HEK293 (cell line): ENCODE results near the gene AQR.

Source experiments
- CTCF ChIA-PET: fragments of 350-600 bp; formaldehyde crosslinking; extraction: SDS; loops from one replicate; lab custom pipeline; 2021; ENCODE audit warnings: antibody characterized with exemption; lab: Yijun Ruan, JAX
- POLR2A ChIA-PET: fragments of 300-600 bp; formaldehyde crosslinking; extraction: SDS; loops from one replicate; lab custom pipeline; 2020; ENCODE audit warnings: antibody characterized with exemption, inconsistent platforms; lab: Yijun Ruan, JAX
- H3K27ac ChIP-seq: fragments of 200-500 bp; sonication (Bioruptor generic); 2 replicates; pipeline ENCODE4 v1.5.1; 2014; ENCODE audit warnings: low read depth, low read length, control low read depth, inconsistent platforms; ENCODE audit errors: extremely low read depth
- H3K36me3 ChIP-seq, 2 experiments: fragments of 200-500 bp in 1 of 2; sonication (Bioruptor generic) in 1 of 2; 1 replicate in 1 of 2; 2 replicates in 1 of 2; pipeline ENCODE4 v1.5.1; 2014 to 2017; ENCODE audit warnings: inconsistent platforms in 2 of 2, low read length in 2 of 2; ENCODE audit not compliant: control insufficient read depth in 2 of 2, insufficient read depth in 1 of 2
- H3K4me1 ChIP-seq: fragments of 200-500 bp; sonication (Bioruptor generic); 2 replicates; pipeline ENCODE4 v1.5.1; 2014; ENCODE audit warnings: mild to moderate bottlenecking, low read length, inconsistent platforms; ENCODE audit not compliant: control insufficient read depth, insufficient read depth
- H3K4me3 ChIP-seq: 2 replicates; pipeline ENCODE4 v1.5.1; 2011; ENCODE audit warnings: low read depth, mild to moderate bottlenecking, control low read depth, low read length, moderate library complexity
- H3K9me3 ChIP-seq: fragments of 200-500 bp; sonication (Bioruptor generic); 2 replicates; pipeline ENCODE4 v1.5.1; 2014; ENCODE audit warnings: low read depth, low read length, inconsistent platforms; ENCODE audit not compliant: control insufficient read depth, insufficient read depth
- GLI4 ChIP-seq: fragments of 450-650 bp; formaldehyde crosslinking; IDR thresholded peaks from 2 replicates; pipeline ENCODE4 v1.5.1; 2016; ENCODE audit warnings: missing biosample characterization, missing genetic modification characterization
- GLIS1 ChIP-seq: fragments of 450-650 bp; formaldehyde crosslinking; IDR thresholded peaks from 2 replicates; pipeline ENCODE4 v1.5.1; 2016; ENCODE audit warnings: missing biosample characterization, missing genetic modification characterization
- HOXD13 ChIP-seq: sonication (generic); formaldehyde crosslinking; IDR thresholded peaks from 2 replicates; pipeline ENCODE4 v1.8.0; 2022; ENCODE audit warnings: missing genetic modification reagents, borderline replicate concordance
- INSM2 ChIP-seq: fragments of 450-650 bp; formaldehyde crosslinking; IDR thresholded peaks from 2 replicates; pipeline ENCODE4 v1.5.1; 2016; ENCODE audit warnings: missing biosample characterization, missing genetic modification characterization
- KLF1 ChIP-seq: fragments of 450-650 bp; formaldehyde crosslinking; IDR thresholded peaks from 2 replicates; pipeline ENCODE4 v1.5.1; 2016; ENCODE audit warnings: missing biosample characterization, missing genetic modification characterization
- KLF10 ChIP-seq: fragments of 450-650 bp; IDR thresholded peaks from 2 replicates; pipeline ENCODE4 v1.5.1; 2018; ENCODE audit warnings: missing biosample characterization, mild to moderate bottlenecking, missing genetic modification characterization
- KLF8 ChIP-seq: fragments of 450-650 bp; formaldehyde crosslinking; IDR thresholded peaks from 2 replicates; pipeline ENCODE4 v1.5.1; 2016; ENCODE audit warnings: missing biosample characterization, missing genetic modification characterization
- KLF9 ChIP-seq: fragments of 450-650 bp; formaldehyde crosslinking; IDR thresholded peaks from 2 replicates; pipeline ENCODE4 v1.5.1; 2016; ENCODE audit warnings: missing biosample characterization, missing genetic modification characterization, low read depth
- MZF1 ChIP-seq: fragments of 450-650 bp; formaldehyde crosslinking; IDR thresholded peaks from 2 replicates; pipeline ENCODE4 v1.5.1; 2017; ENCODE audit warnings: missing biosample characterization, missing genetic modification characterization, borderline replicate concordance
- OVOL3 ChIP-seq: fragments of 450-650 bp; formaldehyde crosslinking; IDR thresholded peaks from 2 replicates; pipeline ENCODE4 v1.5.1; 2016; ENCODE audit warnings: missing biosample characterization, missing genetic modification characterization
- PBX3 ChIP-seq: sonication (generic); formaldehyde crosslinking; IDR thresholded peaks from 2 replicates; pipeline ENCODE4 v1.8.1; 2022; ENCODE audit warnings: mild to moderate bottlenecking, moderate library complexity, missing genetic modification reagents
- PRDM10 ChIP-seq: fragments of 450-650 bp; formaldehyde crosslinking; IDR thresholded peaks from 2 replicates; pipeline ENCODE4 v1.5.1; 2016; ENCODE audit warnings: missing biosample characterization, missing genetic modification characterization
- ZFP3 ChIP-seq: fragments of 450-650 bp; formaldehyde crosslinking; IDR thresholded peaks from 2 replicates; pipeline ENCODE4 v1.5.1; 2016; ENCODE audit warnings: low read depth, missing biosample characterization, missing genetic modification characterization
- ZNF211 ChIP-seq: fragments of 450-650 bp; formaldehyde crosslinking; IDR thresholded peaks from 2 replicates; pipeline ENCODE4 v1.5.1; 2016; ENCODE audit warnings: low read depth, missing biosample characterization, missing genetic modification characterization
- ZNF223 ChIP-seq: fragments of 450-650 bp; formaldehyde crosslinking; IDR thresholded peaks from 2 replicates; pipeline ENCODE4 v1.5.1; 2016; ENCODE audit warnings: missing biosample characterization, missing genetic modification characterization
- ZNF248 ChIP-seq: fragments of 450-650 bp; formaldehyde crosslinking; IDR thresholded peaks from 2 replicates; pipeline ENCODE4 v1.5.1; 2017; ENCODE audit warnings: missing biosample characterization, missing genetic modification characterization
- ZNF280C ChIP-seq: fragments of 450-650 bp; formaldehyde crosslinking; IDR thresholded peaks from 2 replicates; pipeline ENCODE4 v1.5.1; 2016; ENCODE audit warnings: missing biosample characterization, missing genetic modification characterization
- ZNF501 ChIP-seq: fragments of 450-650 bp; formaldehyde crosslinking; IDR thresholded peaks from 2 replicates; pipeline ENCODE4 v1.5.1; 2016; ENCODE audit warnings: missing biosample characterization, missing genetic modification characterization
- ZNF549 ChIP-seq: fragments of 450-650 bp; IDR thresholded peaks from 2 replicates; pipeline ENCODE4 v1.5.1; 2018; ENCODE audit warnings: missing biosample characterization, missing genetic modification characterization, mild to moderate bottlenecking, inconsistent platforms, moderate library complexity
- ZNF626 ChIP-seq: fragments of 450-650 bp; sonication (Bioruptor Pico); formaldehyde crosslinking; IDR thresholded peaks from 2 replicates; pipeline ENCODE4 v1.5.1; 2018; ENCODE audit warnings: missing biosample characterization, missing genetic modification characterization, inconsistent platforms
- ZNF660 ChIP-seq: fragments of 450-650 bp; IDR thresholded peaks from 2 replicates; pipeline ENCODE4 v1.5.1; 2018; ENCODE audit warnings: missing biosample characterization, mild to moderate bottlenecking, missing genetic modification characterization
- ZNF670 ChIP-seq: fragments of 450-650 bp; formaldehyde crosslinking; IDR thresholded peaks from 2 replicates; pipeline ENCODE4 v1.5.1; 2016; ENCODE audit warnings: missing biosample characterization, missing genetic modification characterization, low read depth
- ZNF692 ChIP-seq: fragments of 450-650 bp; formaldehyde crosslinking; IDR thresholded peaks from 2 replicates; pipeline ENCODE4 v1.5.1; 2016; ENCODE audit warnings: missing biosample characterization, missing genetic modification characterization
- ZNF776 ChIP-seq: fragments of 450-650 bp; formaldehyde crosslinking; IDR thresholded peaks from 2 replicates; pipeline ENCODE4 v1.5.0; 2017; ENCODE audit warnings: missing biosample characterization, missing genetic modification characterization, borderline replicate concordance
- ZNF785 ChIP-seq: fragments of 450-650 bp; formaldehyde crosslinking; IDR thresholded peaks from 2 replicates; pipeline ENCODE4 v1.5.1; 2016; ENCODE audit warnings: missing biosample characterization, missing genetic modification characterization
- ZSCAN30 ChIP-seq: fragments of 450-650 bp; IDR thresholded peaks from 2 replicates; pipeline ENCODE4 v1.5.1; 2018; ENCODE audit warnings: missing biosample characterization, mild to moderate bottlenecking, missing genetic modification characterization, moderate library complexity

The AQR gene

GRCh38 chr15:34987609-34988026 lies 18.1 kb upstream of the AQR start:
- peaks cover 3% of the 10 kb centered on the region; the same call in 1 of the 2 replicates for H3K4me1 ChIP-seq
- H3K4me3 ChIP-seq, result peak overlapping the region; percentile 82
- H3K9me3 ChIP-seq, result no peaks in the 10 kb centered on the region
- H3K27ac ChIP-seq, result peak overlapping the region; percentile 82
- ChIA-PET POLR2A (interaction anchor here (1.2 to 2.9 kb wide), 5 partner anchors 11 to 32 kb away, joined by 4 to 51 read pairs (median 9); partner anchors contain the start of gene AQR), CTCF (no interaction called here)
- TF ChIP-seq ZFP3 (tag by site-specific recombination), result no peak
- no peak for TF ChIP-seq ZNF223
- TF ChIP-seq KLF1 (tag by site-specific recombination), result no peak
- TF ChIP-seq GLI4 (tag by site-specific recombination), result no peak
- TF ChIP-seq KLF10 (tag by site-specific recombination), result no peak
- TF ChIP-seq MZF1 (tag by site-specific recombination), result no peak
- TF ChIP-seq OVOL3, result no peak
- no peak for TF ChIP-seq ZNF211 (tag by site-specific recombination)
- TF ChIP-seq PBX3 (CRISPR knock-in tag), result no peak
- no peak for TF ChIP-seq ZNF776 (tag by site-specific recombination)
- no peak for TF ChIP-seq ZNF660 (tag by site-specific recombination)
- TF ChIP-seq ZSCAN30 (tag by site-specific recombination), result no peak
- no peak for TF ChIP-seq INSM2 (tag by site-specific recombination)
- no peak for TF ChIP-seq HOXD13 (CRISPR knock-in tag)
- TF ChIP-seq ZNF280C, result no peak
- TF ChIP-seq ZNF626 (tag by site-specific recombination), result no peak
- TF ChIP-seq ZNF501, result no peak
- no peak for TF ChIP-seq KLF8
- H3K36me3 ChIP-seq, result peaks cover 8 to 30% of the 10 kb centered on the region in 2 experiments

GRCh38 chr15:34986771-34987480 lies 17.4 kb upstream of the AQR start:
- peaks cover 3% of the 10 kb centered on the region; the same call in 1 of the 2 replicates for H3K4me1 ChIP-seq
- ChIA-PET POLR2A (interaction anchor here (0.6 to 2.9 kb wide), 4 partner anchors 14 to 33 kb away, joined by 3 to 51 read pairs (median 8); partner anchors contain the start of gene AQR), CTCF (interaction anchor here (0.5 to 0.9 kb wide), 2 partner anchors 369 to 1511 kb away, joined by 3 read pairs; no protein-coding TSS in a partner anchor)
- H3K4me3 ChIP-seq, result peak overlapping the region; percentile 82
- H3K27ac ChIP-seq, result no peak overlapping the region
- no peaks in the 10 kb centered on the region for H3K9me3 ChIP-seq
- H3K36me3 ChIP-seq, result peaks cover 13 to 36% of the 10 kb centered on the region in 2 experiments
- TF ChIP-seq ZNF785 (tag by site-specific recombination), result no peak
- TF ChIP-seq ZNF692 (tag by site-specific recombination), result no peak
- TF ChIP-seq GLIS1 (tag by site-specific recombination), result peak; percentile 13; the same call in 1 of the 2 replicates
- peak; percentile 96 for TF ChIP-seq PRDM10 (tag by site-specific recombination)
- no peak for TF ChIP-seq ZNF549 (tag by site-specific recombination)
- no peak for TF ChIP-seq KLF9 (tag by site-specific recombination)
- TF ChIP-seq ZNF670 (tag by site-specific recombination), result no peak
- no peak for TF ChIP-seq ZNF248 (tag by site-specific recombination)
